HG03095 (cell line): ENCODE measurements around the gene KRT39.
"Not testable (repeated sequence)": the region's sequence is repeated elsewhere in the genome, so short reads cannot be mapped to it uniquely, and the experiment has no call there.

Experiments used
- ATAC-seq: cut with Tn5 transposase; IDR thresholded peaks from one replicate; pipeline ENCODE4 v1.9.1; 2021; ENCODE audit warnings: moderate library complexity; ENCODE audit not compliant: unreplicated experiment

Gene KRT39

DNA sequence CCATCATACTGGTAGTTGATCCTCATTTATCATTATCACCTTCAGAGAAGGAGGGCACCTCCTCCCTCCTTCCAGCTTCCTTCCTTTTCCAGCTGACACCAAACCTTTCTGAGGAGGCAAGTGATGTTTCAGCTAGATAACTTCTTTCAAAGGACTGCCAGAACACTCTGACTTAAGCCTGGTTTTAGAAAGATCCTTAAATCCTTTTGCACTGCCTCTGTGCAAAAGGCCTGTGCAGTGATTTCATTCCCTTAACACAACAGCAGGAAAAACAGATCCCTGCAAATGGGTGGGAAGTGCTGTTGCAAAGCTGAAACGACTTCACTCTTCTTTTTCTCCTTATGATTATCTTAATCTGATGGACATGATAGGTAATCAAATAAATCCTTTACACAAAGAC is 22.2 kb downstream of the KRT39 start:
- no peak for ATAC-seq

DNA sequence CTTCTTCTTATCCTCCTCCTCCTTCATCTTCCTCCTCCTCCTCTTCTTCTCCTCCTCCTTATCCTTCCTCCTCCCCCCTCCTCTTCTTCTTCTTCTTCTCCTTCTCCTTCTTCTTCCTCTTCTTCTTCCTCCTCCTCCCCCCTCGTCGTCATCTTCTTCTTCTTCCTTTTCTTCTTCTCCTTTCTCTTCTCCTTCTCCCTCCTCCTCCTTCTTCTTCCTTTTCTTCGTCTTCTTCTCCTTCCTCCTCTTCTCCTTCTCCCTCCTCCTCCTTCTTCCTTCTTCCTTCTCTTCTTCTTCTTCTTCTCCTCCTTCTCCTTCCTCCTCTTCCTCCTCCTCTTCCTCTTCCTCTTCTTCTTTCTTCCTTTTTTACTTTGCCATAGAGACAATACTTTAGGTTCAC is 24.2 kb downstream of the KRT39 start:
- ATAC-seq: no peak

DNA sequence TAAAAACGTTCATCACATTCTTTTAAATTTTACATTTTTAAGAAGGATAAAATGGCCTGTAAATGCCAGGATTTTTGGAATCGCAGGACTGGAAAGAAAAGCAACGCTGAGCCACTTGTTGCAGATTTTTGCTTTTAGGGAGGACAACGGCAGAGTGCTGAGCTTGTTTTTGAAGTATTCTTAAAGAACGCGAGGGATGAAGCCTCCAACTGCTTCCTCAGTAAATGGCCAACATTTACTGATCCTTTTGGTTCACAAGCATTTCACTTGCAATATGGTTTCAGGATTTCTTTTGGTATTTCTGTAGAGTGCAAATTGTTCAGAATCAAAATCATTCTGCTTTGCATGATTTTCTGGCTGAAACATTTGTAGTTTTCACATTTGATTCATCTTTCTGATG is 26.5 kb downstream of the KRT39 start:
- no peak for ATAC-seq

DNA sequence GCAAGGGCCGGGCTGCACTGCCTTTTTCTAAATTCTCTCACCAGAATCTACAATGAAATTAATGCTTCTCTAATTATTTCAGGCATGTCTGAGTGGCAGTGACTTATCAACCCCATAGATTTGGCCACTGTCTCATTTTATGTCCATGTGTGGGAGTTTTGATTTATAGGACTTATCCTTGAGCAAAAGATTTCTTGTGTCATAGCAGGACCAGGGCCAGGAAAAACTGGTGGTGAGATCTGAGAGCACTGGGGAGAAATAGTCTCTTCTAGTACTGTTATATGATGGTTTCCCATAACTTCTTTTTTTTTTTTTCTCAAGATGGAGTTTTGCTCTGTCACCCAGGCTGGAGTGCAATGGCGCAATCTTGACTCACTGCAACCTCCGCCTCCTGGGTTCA is 27.8 kb downstream of the KRT39 start:
- no peak for ATAC-seq

DNA sequence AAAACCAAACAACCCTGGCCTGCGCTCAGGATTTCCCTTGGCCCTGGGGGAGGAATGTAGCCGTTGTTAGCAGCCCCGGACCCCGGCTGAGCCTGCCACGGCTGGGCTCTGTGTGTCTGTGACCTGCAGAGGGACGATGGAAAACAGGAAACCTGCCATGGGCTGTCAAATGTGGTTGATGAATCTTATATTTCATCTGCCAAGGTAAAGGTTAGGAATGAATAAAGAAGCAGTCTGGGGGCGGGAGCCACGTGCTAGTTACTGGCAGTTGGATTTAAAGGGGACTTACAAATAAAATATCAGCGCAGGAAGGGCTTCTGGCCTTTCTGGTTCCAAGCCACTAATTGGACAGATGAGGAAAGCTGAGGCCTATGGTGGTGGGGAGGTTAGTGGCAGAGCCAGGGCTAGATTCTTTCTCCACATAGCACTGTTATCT is 29.3 kb downstream of the KRT39 start, which contains the start of gene KRT23:
Gene KRT23, minus strand, starts transcription at position 263 of the 436 bp plus-strand sequence. CDS start 1,043 bp downstream, outside the sequence.
- no peak for ATAC-seq

DNA sequence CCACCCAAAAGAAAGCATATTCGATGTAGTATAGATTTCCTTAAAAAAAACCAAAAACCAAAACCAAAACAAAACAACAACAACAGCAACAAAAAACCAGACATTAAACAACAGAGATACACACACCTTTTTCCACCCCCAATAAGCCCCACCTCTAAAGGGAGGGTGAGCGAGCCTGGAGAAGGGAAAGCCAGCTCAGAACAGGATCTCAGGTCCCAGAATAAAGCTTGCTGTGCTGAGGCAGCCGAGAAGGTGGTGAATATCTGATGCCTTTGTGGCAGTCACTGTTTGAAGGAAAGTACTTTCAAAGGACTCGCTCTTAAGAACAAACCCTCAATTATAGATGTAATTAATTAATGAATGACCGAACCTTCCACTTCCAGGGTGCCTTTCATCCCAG is 29.8 kb downstream of the KRT39 start:
- ATAC-seq: no peak

DNA sequence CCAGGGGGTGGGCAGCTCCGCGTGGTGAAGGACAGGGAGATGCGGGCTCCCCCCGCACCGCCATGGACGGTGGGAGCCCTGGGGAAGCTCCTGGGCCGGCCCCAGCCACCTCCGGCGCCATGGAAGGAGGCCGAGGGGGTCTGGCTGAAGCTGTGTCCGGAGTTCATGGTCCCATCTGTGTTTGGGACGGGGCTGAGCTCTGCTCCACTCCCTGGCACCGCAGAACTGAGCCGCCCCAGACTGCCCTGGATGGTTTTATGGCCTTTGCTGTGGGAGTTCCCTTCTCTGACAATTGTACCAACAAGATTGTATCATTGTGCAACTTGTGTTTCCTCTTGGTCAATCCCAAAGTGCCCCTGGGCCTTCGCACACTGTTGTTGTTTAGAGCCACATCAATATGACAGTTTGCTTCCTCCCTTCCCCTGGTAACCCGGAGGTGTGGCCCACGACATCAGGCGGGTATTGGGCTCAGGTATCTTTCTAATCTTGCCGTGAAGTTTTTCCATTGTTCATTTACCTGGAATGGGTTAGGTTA is 30.2 kb downstream of the KRT39 start:
- no peak for ATAC-seq

DNA sequence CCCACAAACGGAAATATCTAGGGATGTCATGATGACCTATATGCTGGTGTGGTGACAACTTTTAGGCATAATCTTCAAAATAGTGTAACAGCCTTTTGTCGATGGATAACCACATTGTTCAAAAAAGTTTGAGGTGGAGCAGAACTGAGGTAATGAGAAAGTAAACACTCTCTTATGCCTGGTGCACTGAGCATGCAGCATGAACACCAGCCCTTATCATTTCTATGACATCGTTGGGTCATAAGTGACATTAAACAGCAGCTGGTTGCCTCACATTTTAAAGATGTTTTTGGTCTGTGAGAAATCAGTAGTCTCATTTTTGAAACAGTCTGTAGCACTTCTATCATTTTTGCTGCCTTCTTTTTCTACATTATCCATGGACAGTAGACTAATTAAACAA is 31.1 kb downstream of the KRT39 start:
- ATAC-seq: no peak

DNA sequence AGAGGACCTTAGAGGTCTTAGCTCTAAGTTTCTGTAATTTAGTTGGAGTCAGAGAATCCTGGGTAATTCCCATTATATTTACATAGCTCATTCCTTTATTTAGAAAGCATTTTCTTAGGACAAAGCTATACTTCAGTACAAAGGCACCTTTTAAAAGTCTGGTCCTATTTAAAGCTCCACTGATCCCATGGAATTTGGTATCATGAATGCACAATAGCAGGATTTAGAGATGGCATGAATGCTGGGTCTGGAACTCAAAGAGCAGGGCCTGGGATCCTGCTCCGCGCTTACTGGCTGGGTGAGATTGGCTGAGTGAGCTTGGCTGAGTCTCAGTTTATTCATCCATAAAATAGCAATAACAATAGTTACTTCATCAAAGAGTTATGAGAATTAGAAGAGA is 34.1 kb downstream of the KRT39 start:
- ATAC-seq: no peak

DNA sequence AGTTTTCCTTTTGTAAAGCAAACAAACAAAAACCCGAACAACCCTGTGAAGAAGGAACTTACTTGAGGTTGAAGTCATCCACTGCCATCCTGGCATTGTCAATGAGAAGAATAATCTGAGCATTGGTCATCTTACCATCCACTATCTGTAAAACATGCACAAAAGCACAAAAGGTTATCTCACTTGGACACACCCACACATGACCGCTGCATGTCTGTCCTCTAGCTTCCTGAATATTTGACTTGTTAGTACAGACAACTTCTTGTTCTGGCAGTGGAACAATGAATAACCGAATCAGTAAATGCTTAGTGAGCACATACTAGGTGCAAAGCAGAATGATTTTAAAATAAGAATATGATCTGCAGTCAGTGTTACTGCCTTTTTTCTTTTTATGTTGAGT is 35.4 kb downstream of the KRT39 start:
- ATAC-seq: no peak

DNA sequence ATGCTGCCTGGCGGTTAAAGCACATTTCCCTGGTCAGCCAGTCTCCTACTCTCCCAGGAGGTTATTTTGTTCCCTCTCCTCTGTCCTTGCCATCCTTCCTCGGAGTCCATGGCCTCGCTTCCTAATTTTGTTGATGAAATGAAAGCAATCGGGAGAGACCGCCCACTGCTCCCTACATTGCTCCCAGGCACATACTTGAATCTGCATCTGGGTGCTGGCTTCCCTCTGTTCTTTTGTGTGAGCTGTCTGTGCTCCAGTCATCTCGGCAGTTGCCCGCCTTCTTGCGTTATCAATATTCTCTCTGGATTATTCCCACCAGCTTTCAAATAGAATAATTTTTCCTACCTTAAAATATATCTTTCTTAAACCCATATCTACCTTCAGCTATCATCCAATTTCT is 40.4 kb downstream of the KRT39 start:
- no peak for ATAC-seq

DNA sequence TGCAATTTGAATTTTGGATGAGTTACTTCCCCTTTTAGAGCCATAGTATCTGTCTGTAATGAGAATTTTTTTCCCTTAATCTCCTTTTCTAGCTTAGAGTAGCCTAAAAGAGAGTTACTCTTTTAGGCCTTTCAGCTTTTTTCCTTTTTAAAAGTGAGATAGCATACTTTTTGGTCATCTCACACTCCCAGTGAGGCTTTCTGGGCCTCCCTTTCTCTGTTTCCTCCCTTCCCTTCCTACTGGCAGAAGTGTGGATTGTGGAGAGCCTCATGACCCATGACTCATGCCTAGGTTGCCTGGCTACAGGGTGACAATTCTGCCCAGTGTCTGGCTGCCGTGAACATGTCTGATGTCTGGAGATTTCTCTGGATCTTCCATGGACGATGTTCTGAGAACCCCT is 44.5 kb downstream of the KRT39 start:
- no peak for ATAC-seq

DNA sequence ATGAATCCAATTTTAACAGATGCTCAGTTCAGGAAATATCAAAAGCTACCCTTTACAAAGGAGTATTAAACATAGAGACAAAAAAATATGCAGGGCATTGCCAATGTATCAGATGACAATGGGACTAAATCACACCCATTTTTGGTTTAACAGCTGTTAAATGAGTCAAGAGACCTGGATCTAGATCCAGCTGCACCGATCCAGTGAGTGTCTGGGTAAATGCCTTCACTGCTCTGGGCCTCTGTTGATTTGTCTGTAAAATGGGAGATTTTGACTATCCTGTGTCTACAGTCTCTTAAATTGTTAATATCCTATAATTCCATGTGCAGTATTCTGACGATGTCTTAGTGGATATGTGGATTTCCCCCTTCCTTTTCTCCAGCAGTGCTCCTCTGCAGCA is 45.7 kb downstream of the KRT39 start:
- ATAC-seq: no peak

DNA sequence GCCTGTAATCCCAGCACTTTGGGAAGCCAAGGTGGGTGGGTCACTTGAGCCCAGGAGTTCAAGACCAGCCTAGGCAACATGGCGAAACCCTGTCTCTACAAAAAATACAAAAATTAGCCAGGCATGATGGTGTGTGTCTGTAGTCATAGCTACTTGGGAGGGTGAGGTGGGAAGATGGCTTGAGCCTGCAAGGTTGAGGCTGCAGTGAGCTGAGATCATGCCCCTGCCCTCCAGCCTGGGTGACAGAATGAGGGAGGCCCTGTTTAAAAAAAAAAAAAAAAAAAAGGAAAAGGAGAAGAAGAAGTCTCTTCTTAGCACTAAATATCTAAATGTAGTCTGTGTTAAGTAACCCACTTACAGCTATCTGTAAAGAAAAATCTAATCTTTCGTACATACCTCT is 49.6 kb downstream of the KRT39 start:
- not testable (repeated sequence) for ATAC-seq

DNA sequence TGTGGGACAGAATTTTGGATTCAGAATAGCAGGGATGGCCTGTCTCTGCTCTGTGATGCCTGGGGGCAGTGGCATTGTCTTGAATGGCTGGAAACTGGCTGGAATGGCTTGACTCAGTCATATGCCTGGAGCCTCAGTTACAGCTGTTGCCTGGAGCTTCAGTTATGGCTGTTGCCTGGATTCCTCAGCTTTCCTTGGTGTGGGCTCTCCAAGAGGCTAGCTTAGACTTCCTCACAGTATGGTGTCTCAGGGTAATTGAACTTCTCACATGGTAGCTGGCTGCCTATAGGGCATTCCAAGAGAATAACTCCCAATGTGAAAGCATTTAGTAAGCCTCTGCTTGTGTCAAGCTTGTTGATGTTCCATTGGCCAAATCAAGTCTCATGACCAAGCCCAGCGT is 50.4 kb downstream of the KRT39 start:
- ATAC-seq: no peak

DNA sequence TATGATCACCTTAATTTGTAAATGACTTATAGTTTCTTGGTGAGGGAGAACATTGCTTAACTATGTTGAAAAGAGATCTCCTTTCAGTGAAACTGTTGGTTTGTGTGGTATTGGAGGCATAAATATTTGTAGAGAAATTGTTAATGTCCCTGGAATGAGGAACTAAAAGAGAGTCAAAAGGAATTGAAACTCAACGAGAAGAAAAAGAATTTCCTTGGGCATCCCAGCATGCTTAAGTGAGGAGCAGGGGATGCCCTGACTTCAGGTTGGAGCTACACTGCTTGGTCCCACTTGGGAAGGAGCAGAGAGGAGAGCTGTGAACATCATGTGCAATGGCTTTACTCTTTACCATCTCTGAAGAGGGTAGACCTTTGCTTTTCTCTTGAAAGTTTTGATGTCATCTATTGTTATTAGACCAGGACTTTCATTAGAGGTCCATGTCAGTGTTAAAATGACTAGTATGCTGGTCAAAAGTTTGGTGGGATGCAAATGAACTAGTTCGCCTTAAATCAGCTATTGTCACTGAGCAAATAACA is 51.0 kb downstream of the KRT39 start:
- no peak for ATAC-seq

DNA sequence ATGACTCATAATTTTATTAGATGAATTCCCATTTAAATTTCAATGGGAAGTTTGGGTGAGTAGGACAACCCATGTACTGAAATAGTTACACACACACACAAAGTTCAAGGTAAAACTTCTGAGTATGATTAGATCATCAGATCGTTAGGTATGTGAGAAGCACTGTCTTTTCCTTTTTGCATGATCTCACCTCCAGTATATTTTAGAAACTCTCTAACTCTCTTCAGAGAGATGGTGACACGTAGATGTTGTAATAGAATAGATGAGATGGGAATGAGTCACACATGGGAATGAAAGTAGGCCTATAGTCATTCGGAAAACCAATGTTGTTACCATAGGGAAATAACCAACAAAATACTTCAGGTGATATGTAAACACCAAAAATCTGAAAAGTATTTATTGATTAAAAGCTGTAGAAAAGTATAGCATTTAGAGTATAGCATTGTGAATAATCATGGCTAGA is 51.5 kb downstream of the KRT39 start:
- peak; percentile 54 for ATAC-seq

DNA sequence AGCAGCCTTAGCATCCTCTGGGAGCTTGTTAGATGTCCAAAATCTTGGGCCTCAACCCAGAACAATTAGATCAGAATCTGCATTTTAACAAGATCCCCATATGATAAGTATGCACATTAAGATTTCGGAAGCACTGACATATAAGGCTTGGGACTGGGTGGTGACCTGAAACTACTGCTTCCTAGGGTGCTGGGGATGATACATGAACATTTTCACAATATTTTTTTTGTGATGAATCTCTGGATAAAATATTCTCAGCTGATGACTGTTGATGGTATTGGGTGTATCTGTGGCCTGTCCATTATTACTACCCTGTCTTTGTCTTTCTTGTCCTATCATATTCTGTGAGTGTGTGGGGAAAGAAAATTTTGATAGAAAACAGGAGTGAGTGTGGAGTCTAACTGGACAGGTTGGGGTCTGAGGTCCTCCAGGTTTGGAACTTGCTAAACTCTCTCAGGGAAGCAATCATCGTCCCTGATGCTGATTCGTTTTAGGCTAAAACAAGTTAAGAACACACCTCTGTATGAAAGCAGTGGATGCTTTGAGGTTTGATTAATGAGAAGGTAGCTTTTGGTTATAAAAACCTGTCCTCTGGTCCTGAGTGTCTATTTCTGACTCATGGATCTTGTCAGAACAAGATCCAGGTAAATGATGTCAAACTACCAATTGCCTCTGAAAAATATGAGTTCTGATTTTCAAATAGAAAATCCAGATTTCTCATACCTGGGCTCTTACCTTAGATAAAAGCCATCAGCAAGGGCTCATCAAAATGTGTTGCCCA is 52.5 kb downstream of the KRT39 start:
- ATAC-seq: no peak

DNA sequence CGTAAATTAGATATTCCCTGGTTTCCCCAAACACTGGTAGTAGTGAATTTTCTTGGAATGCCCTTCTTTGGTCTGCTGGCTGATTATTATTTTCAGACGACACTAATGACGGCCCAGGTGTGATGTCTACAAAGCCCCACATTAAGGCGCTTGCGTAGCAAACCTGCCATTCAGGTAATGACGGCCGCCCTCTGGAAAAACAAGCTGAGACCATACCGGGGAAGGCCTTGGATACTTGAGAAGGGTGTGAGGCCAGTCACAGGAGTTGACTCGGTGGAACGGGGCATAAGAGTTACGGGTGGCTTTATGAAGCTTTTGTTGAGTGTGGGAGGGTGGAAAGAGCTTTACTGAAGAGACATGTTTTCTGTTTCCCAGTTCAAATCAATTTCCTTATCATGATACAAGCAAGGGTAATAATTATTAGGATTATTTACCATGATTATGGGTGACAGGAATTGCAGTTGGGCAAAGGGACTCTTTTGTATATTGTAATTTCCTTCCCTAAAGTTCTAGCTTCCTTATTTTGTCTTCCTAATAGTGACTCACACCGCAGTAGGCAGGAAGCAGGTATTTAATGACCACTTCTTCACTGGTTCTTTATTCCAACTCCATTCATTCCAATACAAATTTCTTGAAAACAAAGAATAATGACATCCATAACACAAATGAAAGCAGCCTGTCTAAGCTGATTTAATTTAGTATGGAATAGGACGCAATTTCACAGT is 54.1 kb downstream of the KRT39 start:
- ATAC-seq: no peak

DNA sequence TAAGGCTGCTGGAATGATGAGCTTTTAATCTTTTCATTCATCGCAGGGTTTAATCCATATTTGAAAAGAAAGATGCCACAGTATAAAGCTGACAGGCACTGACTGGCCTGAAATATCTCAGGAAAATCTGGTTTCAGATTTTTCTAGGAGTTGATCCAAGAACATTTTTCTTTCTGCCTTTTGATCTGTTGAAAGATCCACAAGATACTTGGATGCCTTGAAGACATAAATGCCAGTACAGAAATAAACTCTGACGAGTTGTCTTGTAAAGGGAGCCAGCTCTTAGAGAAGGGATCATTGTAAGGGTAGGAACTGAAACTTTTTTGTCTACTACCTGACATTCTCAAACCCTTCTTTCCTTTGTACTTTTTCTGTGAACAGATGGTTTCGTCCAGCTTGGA is 56.3 kb downstream of the KRT39 start:
- ATAC-seq: no peak

DNA sequence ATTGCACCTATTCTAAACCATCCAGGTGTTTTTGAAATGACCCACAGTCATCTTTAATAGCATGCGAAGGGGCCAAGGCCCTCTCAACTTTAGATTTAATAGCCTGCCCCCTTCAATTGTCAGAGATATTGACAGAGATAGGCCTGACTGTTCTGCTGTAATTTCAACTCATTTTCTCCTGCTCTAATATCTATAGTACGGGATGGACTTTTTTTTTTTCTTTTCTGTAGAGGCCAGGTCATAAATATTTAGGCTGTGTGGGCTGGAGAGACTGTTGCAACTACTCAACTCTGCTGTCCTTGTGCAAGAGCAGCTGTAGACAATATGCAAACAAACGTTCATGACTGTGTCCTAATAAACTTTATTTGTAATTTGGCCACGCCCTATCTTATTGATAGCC is 57.0 kb downstream of the KRT39 start:
- no peak for ATAC-seq

DNA sequence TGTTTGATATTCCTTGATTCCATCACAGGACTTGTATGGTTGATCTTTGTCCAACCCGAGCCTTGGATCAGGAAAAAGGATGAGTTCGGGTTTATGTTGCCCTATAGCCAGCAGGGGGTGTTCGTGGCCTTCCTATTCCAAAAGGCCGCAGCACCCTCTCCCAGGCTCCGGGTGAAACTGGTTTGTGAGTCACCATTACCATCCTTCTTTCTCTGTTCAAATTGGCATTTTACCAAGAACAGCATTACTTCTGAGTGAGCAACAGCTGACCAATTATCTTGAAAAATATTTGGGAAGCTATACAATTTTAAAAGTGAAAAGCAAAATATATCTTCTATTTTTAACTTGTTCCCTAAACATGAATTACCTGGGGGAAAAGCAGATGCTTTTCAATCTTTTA is 57.4 kb downstream of the KRT39 start:
- no peak for ATAC-seq
